LNCaP clone FGC (cell line): ENCODE results near the gene MRPS31.

Experiments
- DNase-seq: peaks from one replicate; pipeline ENCODE4 v3.0.0-alpha.2; 2011; ENCODE audit warnings: low read depth
- H3K4me3 ChIP-seq: 2 replicates; pipeline ENCODE4 v1.5.1; 2011; ENCODE audit warnings: mild to moderate bottlenecking, low read depth, low read length, control low read depth
- TF ChIP-seq, protein P1 (sequence below): IDR thresholded peaks from 2 replicates; pipeline ENCODE4 v1.5.1; 2012; ENCODE audit warnings: mild to moderate bottlenecking; ENCODE audit not compliant: control insufficient read depth, insufficient read depth; ENCODE audit errors: extremely low read depth

Gene MRPS31

GRCh38 chr13:40688781-40689180 is 82.2 kb downstream of the MRPS31 start:
- TF ChIP-seq, protein P1, sequence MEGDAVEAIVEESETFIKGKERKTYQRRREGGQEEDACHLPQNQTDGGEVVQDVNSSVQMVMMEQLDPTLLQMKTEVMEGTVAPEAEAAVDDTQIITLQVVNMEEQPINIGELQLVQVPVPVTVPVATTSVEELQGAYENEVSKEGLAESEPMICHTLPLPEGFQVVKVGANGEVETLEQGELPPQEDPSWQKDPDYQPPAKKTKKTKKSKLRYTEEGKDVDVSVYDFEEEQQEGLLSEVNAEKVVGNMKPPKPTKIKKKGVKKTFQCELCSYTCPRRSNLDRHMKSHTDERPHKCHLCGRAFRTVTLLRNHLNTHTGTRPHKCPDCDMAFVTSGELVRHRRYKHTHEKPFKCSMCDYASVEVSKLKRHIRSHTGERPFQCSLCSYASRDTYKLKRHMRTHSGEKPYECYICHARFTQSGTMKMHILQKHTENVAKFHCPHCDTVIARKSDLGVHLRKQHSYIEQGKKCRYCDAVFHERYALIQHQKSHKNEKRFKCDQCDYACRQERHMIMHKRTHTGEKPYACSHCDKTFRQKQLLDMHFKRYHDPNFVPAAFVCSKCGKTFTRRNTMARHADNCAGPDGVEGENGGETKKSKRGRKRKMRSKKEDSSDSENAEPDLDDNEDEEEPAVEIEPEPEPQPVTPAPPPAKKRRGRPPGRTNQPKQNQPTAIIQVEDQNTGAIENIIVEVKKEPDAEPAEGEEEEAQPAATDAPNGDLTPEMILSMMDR = no peak

DNA sequence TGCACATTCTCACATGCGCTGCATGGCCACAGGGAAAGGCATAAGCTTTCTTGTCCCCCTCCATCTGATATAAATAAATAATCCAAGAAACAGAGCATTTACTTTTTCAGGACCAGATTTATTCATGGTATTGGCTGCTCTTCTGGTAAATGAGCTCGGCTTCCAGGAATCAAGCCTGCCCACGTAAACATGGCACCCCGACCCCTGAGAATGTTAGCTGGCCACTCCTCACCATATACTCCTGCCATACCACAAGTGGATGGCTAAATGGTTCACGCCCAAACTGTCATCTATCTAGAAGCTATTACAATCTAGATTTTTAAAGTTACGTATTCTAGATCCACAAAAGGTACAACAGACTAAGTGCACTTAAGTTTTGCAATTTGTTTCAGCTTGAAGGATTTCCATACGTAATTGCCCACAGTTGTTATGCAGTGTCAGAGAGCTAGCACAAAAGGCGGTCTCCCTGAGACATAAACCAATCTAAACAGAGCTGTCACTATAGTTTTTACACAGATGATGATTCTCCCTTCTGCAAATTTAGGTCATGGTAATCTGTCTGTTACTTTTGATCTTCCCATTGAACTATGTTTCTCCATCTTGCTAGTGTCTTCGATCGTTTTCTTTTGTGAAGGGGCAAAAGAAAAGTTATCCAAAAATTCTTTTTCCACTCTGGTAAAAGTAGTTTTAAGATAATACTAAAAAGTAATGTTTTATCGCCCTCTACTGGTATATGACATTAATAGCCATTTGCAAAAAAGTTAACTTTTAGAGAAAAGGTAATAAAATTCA is 88.3 kb downstream of the MRPS31 start:
- no peak for DNase-seq
- no peak overlapping the region for H3K4me3 ChIP-seq
- TF ChIP-seq, protein P1 = peak; percentile 37

More at GRCh38 chr13:40688781-40689180, 82.2 kb downstream of the MRPS31 start:
- DNase-seq = no peak
- H3K4me3 ChIP-seq = no peak overlapping the region

- no peak for DNase-seq
- TF ChIP-seq, protein P1 = no peak
- H3K4me3 ChIP-seq = no peak overlapping the region
Measured at GRCh38 chr13:40681341-40682146, 89.4 kb downstream of the MRPS31 start.

DNA sequence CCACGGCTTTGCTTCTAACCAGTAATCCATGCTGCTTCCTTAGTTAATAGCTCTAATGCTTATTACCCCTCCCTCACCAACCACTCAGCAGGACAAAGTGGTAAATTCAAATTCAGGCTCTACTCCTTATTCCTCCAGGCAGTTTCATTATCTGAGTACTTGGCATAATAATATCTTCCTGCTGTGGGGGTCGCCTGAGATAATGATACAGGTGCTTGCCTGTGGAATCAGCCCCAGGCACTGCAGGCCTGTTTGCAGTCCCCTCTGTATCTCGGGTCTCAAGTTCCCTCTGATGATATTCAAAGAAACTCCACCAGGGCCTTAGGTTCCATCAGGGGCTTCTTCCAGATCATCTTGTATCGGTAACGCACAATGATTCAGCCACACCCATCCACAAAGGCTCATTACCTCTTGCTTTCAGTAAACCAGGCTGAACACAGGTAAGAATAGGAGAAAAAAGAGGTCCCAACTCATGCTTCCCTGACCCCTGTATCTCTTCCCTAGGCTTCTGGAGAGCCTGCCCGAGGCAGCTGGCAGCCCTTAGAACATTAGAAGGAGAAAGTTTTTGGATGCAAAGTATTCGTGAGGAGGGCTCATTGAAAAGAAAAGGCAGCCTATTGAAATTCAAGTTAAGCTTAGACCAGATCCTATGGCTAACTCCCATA is 90.2 kb downstream of the MRPS31 start:
- TF ChIP-seq, protein P1 = no peak
- DNase-seq = no peak
- H3K4me3 ChIP-seq = no peak overlapping the region

DNA sequence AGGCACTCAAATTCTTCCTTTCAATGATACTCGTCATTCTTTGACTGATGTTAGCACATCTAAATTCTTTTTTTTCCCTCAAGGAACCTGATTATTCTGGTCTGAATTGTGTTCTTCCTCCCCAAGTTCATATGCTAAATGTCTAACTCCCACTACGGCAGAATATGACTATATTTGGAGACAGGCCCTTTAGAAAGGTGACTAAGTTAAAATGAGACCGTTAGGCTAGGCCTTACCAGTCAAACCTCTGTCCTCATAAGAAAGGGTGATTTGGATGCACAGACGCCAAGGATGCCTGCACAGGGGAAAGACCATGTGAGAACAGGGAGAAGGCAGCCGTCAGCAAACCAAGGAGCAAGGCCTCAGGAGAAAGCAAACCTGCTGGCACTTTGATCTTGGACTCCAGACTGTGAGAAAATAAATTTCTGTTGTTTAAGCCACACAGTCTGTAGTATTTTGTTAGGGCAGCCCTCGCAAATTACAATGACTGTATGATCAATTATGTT is 91.5 kb downstream of the MRPS31 start:
- TF ChIP-seq, protein P1 = no peak
- H3K4me3 ChIP-seq = no peak overlapping the region
- DNase-seq = no peak
